ENCODE measurements around the gene GABBR1.

GABBR1 gene

GRCh38 chr6:29528300-29528931 lies 104.6 kb downstream of the GABBR1 start:
- DNase-seq (ENCODE audit: low read depth, low spot score), result no peak

- DNase-seq (ENCODE audit: low read depth, low spot score), result no peak
Measured at GRCh38 chr6:29527564-29527963, 105.4 kb downstream of the GABBR1 start.

GRCh38 chr6:29527126-29527525 lies 105.9 kb downstream of the GABBR1 start:
- no peak for DNase-seq (ENCODE audit: low read depth, low spot score)

- no peak for DNase-seq (ENCODE audit: low read depth, low spot score)
Measured at GRCh38 chr6:29525311-29525639, 107.7 kb downstream of the GABBR1 start.

GRCh38 chr6:29524444-29525310 lies 108.3 kb downstream of the GABBR1 start:
- DNase-seq (ENCODE audit: low read depth, low spot score), result no peak

GRCh38 chr6:29524044-29524443 lies 108.9 kb downstream of the GABBR1 start:
- DNase-seq (ENCODE audit: low read depth, low spot score), result no peak

GRCh38 chr6:29522227-29522626 lies 110.8 kb downstream of the GABBR1 start:
- DNase-seq (ENCODE audit: low read depth, low spot score), result no peak

- no peak for DNase-seq (ENCODE audit: low read depth, low spot score)
Measured at GRCh38 chr6:29521006-29521680, 111.8 kb downstream of the GABBR1 start.

- no peak for DNase-seq (ENCODE audit: low read depth, low spot score)
Measured at GRCh38 chr6:29520232-29520631, 112.8 kb downstream of the GABBR1 start.

GRCh38 chr6:29519291-29520010 lies 113.5 kb downstream of the GABBR1 start:
- DNase-seq (ENCODE audit: low read depth, low spot score), result no peak

GRCh38 chr6:29517728-29518440 lies 115.1 kb downstream of the GABBR1 start:
- no peak for DNase-seq (ENCODE audit: low read depth, low spot score)

GRCh38 chr6:29517245-29517644 lies 115.7 kb downstream of the GABBR1 start:
- DNase-seq (ENCODE audit: low read depth, low spot score), result no peak

GRCh38 chr6:29516108-29516507 lies 116.9 kb downstream of the GABBR1 start:
- no peak for DNase-seq (ENCODE audit: low read depth, low spot score)

GRCh38 chr6:29510746-29511300 lies 122.2 kb downstream of the GABBR1 start:
- no peak for DNase-seq (ENCODE audit: low read depth, low spot score)

GRCh38 chr6:29510202-29510601 lies 122.8 kb downstream of the GABBR1 start:
- no peak for DNase-seq (ENCODE audit: low read depth, low spot score)

Measured in activated CD4-positive, CD25-positive, alpha-beta regulatory T cell treated with anti-CD3 and anti-CD28 coated beads, Interleukin-2, amount 50 U/mL, for 16 hours (primary cell).